A549 treated with ZK216348 at 1 μM for 4 hours (cell line): ENCODE results near the gene LTBR. TPM values are rescaled to one million over a fixed set of nuclear protein-coding genes. Genes with fewer than 3 reads are reported as not detected.

Experiments
- total RNA-seq: library from RNA; stranded (reverse); fragments of 200-300 nt; extraction: Qiagen RNA extraction; gene quantifications from 5 replicates; pipeline ENCODE4 v1.2.3, GENCODE V29; 2022; ENCODE audit warnings: low read depth

Gene LTBR
- total RNA-seq = 154 to 248 TPM (median 229 TPM) in 5 replicates

GRCh38 chr12:6383572-6384498, at the start of gene LTBR:
Gene LTBR, plus strand, starts transcription at chr12:6384162. Its CDS starts 197 bp downstream, at chr12:6384359.

GRCh38 chr12:6341417-6342139, 42.4 kb upstream of the LTBR start, which contains the start of gene TNFRSF1A:
Gene TNFRSF1A, minus strand, starts transcription at chr12:6342076. Its CDS starts 262 bp downstream, at chr12:6341814.

GRCh38 chr12:6375269-6376078, 8.5 kb upstream of the LTBR start, which contains the start of gene SCNN1A:
Gene SCNN1A, minus strand, starts transcription at chr12:6375563. Its CDS starts 780 bp downstream, at chr12:6374783.

Other genes with a start within 250 kb of the LTBR start
- gene CD9, start 183.8 kb upstream of the LTBR start, total RNA-seq = 232 to 271 TPM (median 254 TPM) in 5 replicates
- gene PLEKHG6, start 73.5 kb upstream of the LTBR start, total RNA-seq = 0.20 to 0.50 TPM (median 0.39 TPM) in 4 of 5 replicates, not detected in the other
- 398 to 545 TPM (median 486 TPM) in 5 replicates for gene TNFRSF1A, start 42.1 kb upstream of the LTBR start, total RNA-seq
- 12.4 to 24.3 TPM (median 21.4 TPM) in 5 replicates for gene SCNN1A, start 8.6 kb upstream of the LTBR start, total RNA-seq
- gene CD27, start 60.8 kb downstream of the LTBR start, total RNA-seq = not detected in 5 replicates
- gene TAPBPL, start 67.9 kb downstream of the LTBR start, total RNA-seq = 2.4 to 3.8 TPM (median 3.7 TPM) in 5 replicates
- gene VAMP1, start 86.5 kb downstream of the LTBR start, total RNA-seq = 9.0 to 12.6 TPM (median 12.2 TPM) in 5 replicates
- gene MRPL51, start 109.1 kb downstream of the LTBR start, total RNA-seq = 267 to 374 TPM (median 329 TPM) in 5 replicates
- 52.1 to 69.4 TPM (median 63.1 TPM) in 5 replicates for gene NCAPD2, start 109.9 kb downstream of the LTBR start, total RNA-seq
- 5,971 to 9,033 TPM (median 8,788 TPM) in 5 replicates for gene GAPDH, start 150.4 kb downstream of the LTBR start, total RNA-seq
- 1.6 to 2.5 TPM (median 2.2 TPM) in 5 replicates for gene IFFO1, start 171.9 kb downstream of the LTBR start, total RNA-seq
- 89.7 to 116 TPM (median 103 TPM) in 5 replicates for gene NOP2, start 184.1 kb downstream of the LTBR start, total RNA-seq
- gene CHD4, start 223.2 kb downstream of the LTBR start, total RNA-seq = 60.1 to 82.5 TPM (median 69.6 TPM) in 5 replicates